ENCODE measurements around the gene PKIG. TPM values are rescaled to one million over a fixed set of nuclear protein-coding genes. Genes with fewer than 3 reads are reported as not detected.

The PKIG gene
- polyA plus RNA-seq, 1 of the 3 experiments (the other 2 are of a cell fraction) = 92.9 TPM

DNA sequence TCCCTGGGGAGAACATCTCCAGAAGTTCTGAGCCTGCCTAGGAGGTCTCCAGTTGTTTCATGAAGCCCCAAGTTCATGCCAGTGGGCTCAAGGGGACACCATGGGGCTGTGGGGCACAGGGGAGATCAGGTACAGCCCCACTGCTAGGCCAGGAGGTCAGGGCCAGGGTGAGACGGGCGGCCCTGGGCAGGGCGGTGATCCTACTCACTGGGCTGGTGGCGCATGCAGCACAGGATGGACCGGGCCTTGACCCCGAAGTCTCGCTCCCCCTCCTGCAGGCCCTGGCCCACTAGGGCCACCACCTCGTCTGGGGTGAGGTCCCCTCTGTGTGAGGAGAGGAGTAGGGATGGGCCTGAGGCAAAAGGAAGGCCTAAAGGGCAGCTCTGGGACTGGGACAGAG, 43.0 kb downstream of the PKIG start:
- Histone ChIP-seq H3K9me2 (no peaks in the 10 kb centered on the region), H3K9ac (no peak overlapping the region), H4K20me1 (ENCODE audit: insufficient read depth) (no peaks in the 10 kb centered on the region), H2AFZ (ENCODE audit: low read depth) (no peak overlapping the region), H3K9me3 (no peaks in the 10 kb centered on the region), H3K4me3 (ENCODE audit: low read depth in 2 of 2, low read length in 1 of 2) (no peak overlapping the region), H3K4me1 (ENCODE audit: control insufficient read depth in 1 of 2, insufficient read depth in 2 of 2, low read depth in 1 of 2, low read length in 1 of 2) (peaks cover 0 to 6% of the 10 kb centered on the region in 2 experiments; a peak in 1 of 4 replicates), H3K4me2 (no peak overlapping the region), H3F3A (replicated peaks; ENCODE audit: insufficient read depth) (no peaks in the 10 kb centered on the region), H3K36me3 (replicated peaks in 1 of 2; ENCODE audit: control insufficient read depth in 1 of 2, insufficient read depth in 2 of 2, low read length in 1 of 2) (peaks cover 12 to 17% of the 10 kb centered on the region in 2 experiments), H3K27ac (ENCODE audit: low read depth in 2 of 2, low read length in 1 of 2) (no peak overlapping the region), H3K79me2 (ENCODE audit: insufficient read depth) (no peaks in the 10 kb centered on the region), H3K27me3 (ENCODE audit: insufficient read depth) (no peaks in the 10 kb centered on the region)
- 100% methylated on average over 1 of the region's 8 CpGs for WGBS (ENCODE audit: low lambda C conversion rate)
- TF ChIP-seq NRF1 (IDR thresholded peaks at IDR 0.05; ENCODE audit: low read depth, low read length) = no peak
- TF ChIP-seq RAD21 (IDR thresholded peaks at IDR 0.05; ENCODE audit: low read length) = no peak
- no peak for TF ChIP-seq ELF1 (IDR thresholded peaks at IDR 0.05)
- no peak for TF ChIP-seq GATA2 (CRISPR knock-in tag; IDR thresholded peaks at IDR 0.05)
- TF ChIP-seq, protein P1, sequence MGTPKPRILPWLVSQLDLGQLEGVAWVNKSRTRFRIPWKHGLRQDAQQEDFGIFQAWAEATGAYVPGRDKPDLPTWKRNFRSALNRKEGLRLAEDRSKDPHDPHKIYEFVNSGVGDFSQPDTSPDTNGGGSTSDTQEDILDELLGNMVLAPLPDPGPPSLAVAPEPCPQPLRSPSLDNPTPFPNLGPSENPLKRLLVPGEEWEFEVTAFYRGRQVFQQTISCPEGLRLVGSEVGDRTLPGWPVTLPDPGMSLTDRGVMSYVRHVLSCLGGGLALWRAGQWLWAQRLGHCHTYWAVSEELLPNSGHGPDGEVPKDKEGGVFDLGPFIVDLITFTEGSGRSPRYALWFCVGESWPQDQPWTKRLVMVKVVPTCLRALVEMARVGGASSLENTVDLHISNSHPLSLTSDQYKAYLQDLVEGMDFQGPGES (IDR thresholded peaks at IDR 0.05; ENCODE audit: low read depth, low read length) = no peak
- TF ChIP-seq YY1 (IDR thresholded peaks at IDR 0.05; ENCODE audit: low read depth) = no peak
- no peak for TF ChIP-seq EZH2phosphoT487 (IDR thresholded peaks at IDR 0.05; ENCODE audit: borderline replicate concordance, low read depth)
- CTCF ChIA-PET = interaction anchor here (0.6 kb wide), 1 partner anchor 10 kb away, joined by 3 read pairs; no protein-coding TSS in a partner anchor
- DNase-seq = no peak
- POLR2A ChIA-PET = no interaction called here

DNA sequence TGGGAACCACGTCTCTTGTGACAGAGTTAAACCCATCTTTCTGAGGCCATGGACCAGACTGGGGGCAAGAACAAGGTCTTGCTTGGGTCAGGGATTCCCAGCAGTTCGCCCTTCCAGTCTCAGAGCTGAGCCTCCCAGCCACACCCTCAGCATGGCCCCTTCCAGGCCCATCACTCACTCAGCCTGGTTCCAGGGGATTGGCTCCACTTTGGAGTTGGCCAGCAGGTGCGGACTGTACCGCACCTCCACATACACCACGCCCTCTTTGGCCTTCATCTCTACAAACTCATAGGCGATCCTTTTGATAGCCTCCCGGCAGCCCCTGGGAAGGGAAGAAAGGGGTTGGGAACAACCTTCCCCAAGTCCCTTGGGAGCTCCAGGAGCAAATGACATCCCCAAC, 43.9 kb downstream of the PKIG start:
- CTCF ChIA-PET = interaction anchor here (1.3 to 2.0 kb wide), 2 partner anchors 16 to 59 kb away, joined by 3 to 7 read pairs; no protein-coding TSS in a partner anchor

More for the DNA sequence above, 43.9 kb downstream of the PKIG start:
- no peak overlapping the region for H3K4me2 ChIP-seq
- H3K9me3 ChIP-seq = no peaks in the 10 kb centered on the region
- no peaks in the 10 kb centered on the region for H3K79me2 ChIP-seq (ENCODE audit: insufficient read depth)
- H3K27ac ChIP-seq (ENCODE audit: low read depth in 2 of 2, low read length in 1 of 2) = no peak overlapping the region
- no peak overlapping the region for H3K4me3 ChIP-seq (ENCODE audit: low read depth in 2 of 2, low read length in 1 of 2)
- TF ChIP-seq, protein P1 (IDR thresholded peaks at IDR 0.05; ENCODE audit: low read depth, low read length) = no peak
- TF ChIP-seq NFIC (IDR thresholded peaks at IDR 0.05; ENCODE audit: borderline replicate concordance) = no peak
- no peak for TF ChIP-seq SMC3 (IDR thresholded peaks at IDR 0.05; ENCODE audit: low read depth, low read length)
- TF ChIP-seq USF2 (IDR thresholded peaks at IDR 0.05; ENCODE audit: borderline replicate concordance, low read depth, low read length) = no peak
- TF ChIP-seq FOXM1 (IDR thresholded peaks at IDR 0.05; ENCODE audit: low read depth) = no peak
- TF ChIP-seq ELF1 (IDR thresholded peaks at IDR 0.05) = no peak
- TF ChIP-seq EZH2phosphoT487 (IDR thresholded peaks at IDR 0.05; ENCODE audit: borderline replicate concordance, low read depth) = no peak
- TF ChIP-seq FOSL2 (IDR thresholded peaks at IDR 0.05; ENCODE audit: borderline replicate concordance, low read depth) = no peak
- TF ChIP-seq TCF12 (IDR thresholded peaks at IDR 0.05) = no peak
- TF ChIP-seq USF1 (IDR thresholded peaks at IDR 0.05; ENCODE audit: borderline replicate concordance, low read depth) = no peak
- H3K36me3 ChIP-seq (replicated peaks in 1 of 2; ENCODE audit: control insufficient read depth in 1 of 2, insufficient read depth in 2 of 2, low read length in 1 of 2) = peaks cover 6 to 11% of the 10 kb centered on the region in 2 experiments
- H2AFZ ChIP-seq (ENCODE audit: low read depth) = no peak overlapping the region
- H3K27me3 ChIP-seq (ENCODE audit: insufficient read depth) = no peaks in the 10 kb centered on the region
- H3K9me2 ChIP-seq = no peaks in the 10 kb centered on the region
- 94% methylated on average over 6 of the region's 7 CpGs for WGBS (ENCODE audit: low lambda C conversion rate)
- no peak overlapping the region for H3K9ac ChIP-seq
- H3F3A ChIP-seq (replicated peaks; ENCODE audit: insufficient read depth) = no peaks in the 10 kb centered on the region
- DNase-seq = no peak
- POLR2A ChIA-PET = no interaction called here
- H4K20me1 ChIP-seq (ENCODE audit: insufficient read depth) = no peaks in the 10 kb centered on the region
- H3K4me1 ChIP-seq (ENCODE audit: control insufficient read depth in 1 of 2, insufficient read depth in 2 of 2, low read depth in 1 of 2, low read length in 1 of 2) = peaks cover 0 to 6% of the 10 kb centered on the region in 2 experiments; a peak in 1 of 4 replicates
